HepG2 (cell line): ENCODE data around the gene ENG. TPM values are rescaled to one million over a fixed set of nuclear protein-coding genes. Genes with fewer than 3 reads are reported as not detected.
A peak's percentile ranks its signal among the peaks of the same experiment; 100 is the strongest.

Experiments
- MYC ChIP-seq: sonication (generic); formaldehyde crosslinking; IDR thresholded peaks from 2 replicates; pipeline ENCODE4 v1.9.0; 2021; ENCODE audit warnings: missing genetic modification reagents, borderline replicate concordance
- NFKB2 ChIP-seq: sonication (generic); formaldehyde crosslinking; IDR thresholded peaks from 2 replicates; pipeline ENCODE4 v1.4.0; 2020; ENCODE audit warnings: missing genetic modification reagents, borderline replicate concordance
- PRDM15 ChIP-seq: sonication (generic); formaldehyde crosslinking; IDR thresholded peaks from 2 replicates; pipeline ENCODE4 v1.4.0; 2020; ENCODE audit warnings: missing genetic modification reagents
- SKIL ChIP-seq: sonication (generic); formaldehyde crosslinking; IDR thresholded peaks from 2 replicates; pipeline ENCODE4 v1.8.0; 2022; ENCODE audit warnings: missing genetic modification reagents, mild to moderate bottlenecking, moderate library complexity, borderline replicate concordance
- TSC22D2 ChIP-seq: sonication (generic); formaldehyde crosslinking; IDR thresholded peaks from 2 replicates; pipeline ENCODE4 v1.5.1; 2020; ENCODE audit warnings: missing genetic modification reagents, mild to moderate bottlenecking, borderline replicate concordance
- ZFX ChIP-seq: sonication (generic); formaldehyde crosslinking; IDR thresholded peaks from 2 replicates; pipeline ENCODE4 v1.4.0; 2020; ENCODE audit warnings: mild to moderate bottlenecking, low read depth, missing genetic modification reagents, moderate library complexity
- ZKSCAN8 ChIP-seq: IDR thresholded peaks from 2 replicates; pipeline ENCODE4 v1.6.1; 2016; ENCODE audit warnings: borderline replicate concordance, missing genetic modification reagents, missing compliant biosample characterization
- ZNF282 ChIP-seq: fragments of 450-650 bp; IDR thresholded peaks from 2 replicates; pipeline ENCODE4 v1.6.1; 2018; ENCODE audit not compliant: partially characterized antibody
- ZNF552 ChIP-seq: sonication (generic); formaldehyde crosslinking; IDR thresholded peaks from 2 replicates; pipeline ENCODE4 v1.9.0; 2022; ENCODE audit warnings: missing genetic modification reagents, mild to moderate bottlenecking, borderline replicate concordance
- ZNF660 ChIP-seq: sonication (generic); formaldehyde crosslinking; IDR thresholded peaks from 2 replicates; pipeline ENCODE4 v1.5.1; 2020; ENCODE audit warnings: mild to moderate bottlenecking, low read depth, missing genetic modification reagents, borderline replicate concordance
- ZNF747 ChIP-seq: sonication (generic); formaldehyde crosslinking; IDR thresholded peaks from 2 replicates; pipeline ENCODE4 v1.8.1; 2023; ENCODE audit warnings: missing genetic modification reagents, mild to moderate bottlenecking, borderline replicate concordance
- ZNF879 ChIP-seq: sonication (generic); formaldehyde crosslinking; IDR thresholded peaks from 2 replicates; pipeline ENCODE4 v1.8.1; 2023; ENCODE audit warnings: missing genetic modification reagents
- polyA plus RNA-seq, 8 experiments: library from polyadenylated mRNA; depleted of rRNA in 3 of 8; stranded (reverse) in 7 of 8; unstranded in 1 of 8; fragments of >200 nt; fragmentation: Illumina TruSeq in 4 of 8; extraction: Trizol in 4 of 8; gene quantifications; 2 replicates each; pipeline versions ENCODE4 v1.2.1 to v1.2.3, GENCODE V29; 2011 to 2016; ENCODE audit warnings: low read depth in 4 of 8, missing spikeins in 1 of 8, mixed read lengths in 1 of 8; ENCODE audit not compliant: insufficient read depth in 1 of 8
- total RNA-seq, 5 experiments: library from RNA; depleted of rRNA; stranded (reverse); fragments of >200 nt; fragmentation: Illumina TruSeq; extraction: Trizol; gene quantifications; 2 replicates each; pipeline ENCODE4 v1.2.3, GENCODE V29; 2016; ENCODE audit warnings: low read depth in 1 of 5
- TF ChIP-seq, protein P1 (sequence below): sonication (generic); formaldehyde crosslinking; IDR thresholded peaks from 2 replicates; pipeline ENCODE4 v1.4.0; 2020; ENCODE audit warnings: missing genetic modification reagents, borderline replicate concordance
- TF ChIP-seq, protein P2 (sequence below): IDR thresholded peaks from 2 replicates; pipeline ENCODE4 v1.6.1; 2016; ENCODE audit warnings: missing compliant biosample characterization, missing genetic modification reagents, borderline replicate concordance
- TF ChIP-seq, protein P3 (sequence below): sonication (generic); formaldehyde crosslinking; IDR thresholded peaks from 2 replicates; pipeline ENCODE4 v1.4.0; 2020; ENCODE audit warnings: missing genetic modification reagents, mild to moderate bottlenecking, borderline replicate concordance

ENG gene
- total and polyA plus RNA-seq, 2 of the 13 experiments (the other 11 are each of a cell fraction or from before 2014, with no cell fraction given): 0.02 to 1.1 TPM

- TF ChIP-seq TSC22D2 (no peak), ZFX (0 out of 2 replicates have a peak, but pooled peaks have one; percentile 33), ZKSCAN8 (CRISPR knock-in tag) (no peak), ZNF879 (CRISPR knock-in tag) (no peak), ZNF552 (CRISPR knock-in tag) (no peak), PRDM15 (CRISPR knock-in tag) (no peak), ZNF747 (no peak), SKIL (CRISPR knock-in tag) (peak; percentile 22; the same call in 1 of the 2 replicates), NFKB2 (CRISPR knock-in tag) (no peak), ZNF660 (CRISPR knock-in tag) (no peak), ZNF282 (no peak), MYC (peak; percentile 32; the same call in 1 of the 2 replicates)
- TF ChIP-seq, protein P1, sequence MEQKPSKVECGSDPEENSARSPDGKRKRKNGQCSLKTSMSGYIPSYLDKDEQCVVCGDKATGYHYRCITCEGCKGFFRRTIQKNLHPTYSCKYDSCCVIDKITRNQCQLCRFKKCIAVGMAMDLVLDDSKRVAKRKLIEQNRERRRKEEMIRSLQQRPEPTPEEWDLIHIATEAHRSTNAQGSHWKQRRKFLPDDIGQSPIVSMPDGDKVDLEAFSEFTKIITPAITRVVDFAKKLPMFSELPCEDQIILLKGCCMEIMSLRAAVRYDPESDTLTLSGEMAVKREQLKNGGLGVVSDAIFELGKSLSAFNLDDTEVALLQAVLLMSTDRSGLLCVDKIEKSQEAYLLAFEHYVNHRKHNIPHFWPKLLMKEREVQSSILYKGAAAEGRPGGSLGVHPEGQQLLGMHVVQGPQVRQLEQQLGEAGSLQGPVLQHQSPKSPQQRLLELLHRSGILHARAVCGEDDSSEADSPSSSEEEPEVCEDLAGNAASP: no peak; the same call in 1 of the 2 replicates
- TF ChIP-seq, protein P2, sequence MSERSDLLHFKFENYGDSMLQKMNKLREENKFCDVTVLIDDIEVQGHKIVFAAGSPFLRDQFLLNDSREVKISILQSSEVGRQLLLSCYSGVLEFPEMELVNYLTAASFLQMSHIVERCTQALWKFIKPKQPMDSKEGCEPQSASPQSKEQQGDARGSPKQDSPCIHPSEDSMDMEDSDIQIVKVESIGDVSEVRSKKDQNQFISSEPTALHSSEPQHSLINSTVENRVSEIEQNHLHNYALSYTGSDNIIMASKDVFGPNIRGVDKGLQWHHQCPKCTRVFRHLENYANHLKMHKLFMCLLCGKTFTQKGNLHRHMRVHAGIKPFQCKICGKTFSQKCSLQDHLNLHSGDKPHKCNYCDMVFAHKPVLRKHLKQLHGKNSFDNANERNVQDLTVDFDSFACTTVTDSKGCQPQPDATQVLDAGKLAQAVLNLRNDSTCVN (CRISPR knock-in tag): 0 out of 2 replicates have a peak, but pooled peaks have one; percentile 40
- TF ChIP-seq, protein P3, sequence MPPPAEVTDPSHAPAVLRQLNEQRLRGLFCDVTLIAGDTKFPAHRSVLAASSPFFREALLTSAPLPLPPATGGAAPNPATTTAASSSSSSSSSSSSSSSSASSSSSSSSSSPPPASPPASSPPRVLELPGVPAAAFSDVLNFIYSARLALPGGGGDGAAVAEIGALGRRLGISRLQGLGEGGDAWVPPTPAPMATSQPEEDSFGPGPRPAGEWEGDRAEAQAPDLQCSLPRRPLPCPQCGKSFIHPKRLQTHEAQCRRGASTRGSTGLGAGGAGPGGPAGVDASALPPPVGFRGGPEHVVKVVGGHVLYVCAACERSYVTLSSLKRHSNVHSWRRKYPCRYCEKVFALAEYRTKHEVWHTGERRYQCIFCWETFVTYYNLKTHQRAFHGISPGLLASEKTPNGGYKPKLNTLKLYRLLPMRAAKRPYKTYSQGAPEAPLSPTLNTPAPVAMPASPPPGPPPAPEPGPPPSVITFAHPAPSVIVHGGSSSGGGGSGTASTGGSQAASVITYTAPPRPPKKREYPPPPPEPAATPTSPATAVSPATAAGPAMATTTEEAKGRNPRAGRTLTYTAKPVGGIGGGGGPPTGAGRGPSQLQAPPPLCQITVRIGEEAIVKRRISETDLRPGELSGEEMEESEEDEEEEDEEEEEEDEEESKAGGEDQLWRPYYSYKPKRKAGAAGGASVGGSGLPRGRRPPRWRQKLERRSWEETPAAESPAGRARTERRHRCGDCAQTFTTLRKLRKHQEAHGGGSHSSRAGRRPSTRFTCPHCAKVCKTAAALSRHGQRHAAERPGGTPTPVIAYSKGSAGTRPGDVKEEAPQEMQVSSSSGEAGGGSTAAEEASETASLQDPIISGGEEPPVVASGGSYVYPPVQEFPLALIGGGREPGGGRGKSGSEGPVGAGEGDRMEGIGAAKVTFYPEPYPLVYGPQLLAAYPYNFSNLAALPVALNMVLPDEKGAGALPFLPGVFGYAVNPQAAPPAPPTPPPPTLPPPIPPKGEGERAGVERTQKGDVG (CRISPR knock-in tag): peak; percentile 34; the same call in 1 of the 2 replicates
Observed at GRCh38 chr9:127869310-127870152, 15.1 kb upstream of the ENG start (continued).
